DMS 273 treated with DMSO at 0.1 percent for 48 hours (cell line): ENCODE results near the gene WDR88.
"Not testable (repeated sequence)": the region's sequence is repeated elsewhere in the genome, so short reads cannot be mapped to it uniquely, and the experiment has no call there.

ENCODE experiments used
- DNase-seq: peaks from one replicate; lab custom pipeline; 2025; lab: John Stamatoyannopoulos, UW

The WDR88 gene

DNA sequence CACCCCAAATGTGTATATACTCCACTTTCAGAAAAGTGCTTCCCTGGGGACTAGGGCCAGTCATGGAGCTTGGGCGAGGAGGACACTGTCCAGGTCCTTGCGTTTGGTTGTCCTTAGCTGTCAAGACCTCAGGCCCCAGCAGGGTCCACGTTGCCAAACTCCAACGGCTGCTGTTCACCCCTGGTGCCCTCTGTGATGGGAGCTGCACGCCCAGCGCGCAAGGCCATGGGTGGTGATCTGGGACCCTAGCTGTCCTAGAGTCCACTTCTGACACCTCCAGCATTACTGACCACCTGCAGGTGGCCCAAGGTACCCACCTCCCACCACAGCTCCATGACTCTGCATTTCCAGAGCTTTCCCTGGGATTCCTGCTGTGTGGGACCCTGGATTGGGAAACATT is 66.3 kb downstream of the WDR88 start:
- DNase-seq = no peak

DNA sequence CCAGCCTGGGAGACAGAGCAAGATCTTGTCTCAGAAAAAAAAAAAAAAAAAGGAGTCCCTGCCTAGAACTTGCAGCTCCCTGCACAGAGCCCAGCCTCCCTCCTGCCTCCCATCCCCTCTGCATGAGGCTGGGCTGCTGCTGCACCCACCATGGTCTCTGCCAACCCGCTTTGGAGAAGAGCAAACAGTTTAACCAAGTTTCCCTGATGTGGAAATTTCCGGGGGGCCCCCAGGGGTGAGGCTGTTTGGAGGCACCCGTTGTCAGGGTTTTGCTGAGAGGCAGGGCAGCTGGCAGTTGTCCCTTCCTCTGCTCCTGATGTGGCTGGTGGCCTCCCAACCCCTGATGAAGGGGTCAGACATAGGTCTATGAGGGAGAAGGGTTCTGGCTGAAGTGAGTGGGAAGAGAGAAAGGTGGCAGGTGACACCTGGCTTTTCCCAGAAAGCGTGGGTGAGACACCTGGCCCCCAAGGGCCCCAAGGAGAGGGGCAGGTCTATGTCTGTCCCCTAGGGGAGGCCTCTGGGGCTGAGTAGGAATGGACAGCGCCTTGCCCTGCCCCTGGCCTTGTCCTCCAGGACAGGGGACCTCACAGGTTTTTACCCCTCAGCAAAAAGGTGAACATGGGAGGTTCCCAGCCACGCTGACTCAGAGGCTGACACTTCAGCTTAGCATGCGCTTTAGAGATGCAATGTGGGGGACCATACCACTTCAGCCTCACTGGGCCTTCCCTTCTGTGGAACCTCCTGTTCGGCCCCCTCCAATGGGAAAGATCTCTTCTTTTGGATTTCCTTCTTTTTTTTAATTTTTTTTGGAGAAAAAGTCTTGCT is 67.7 kb downstream of the WDR88 start:
- DNase-seq = no peak

DNA sequence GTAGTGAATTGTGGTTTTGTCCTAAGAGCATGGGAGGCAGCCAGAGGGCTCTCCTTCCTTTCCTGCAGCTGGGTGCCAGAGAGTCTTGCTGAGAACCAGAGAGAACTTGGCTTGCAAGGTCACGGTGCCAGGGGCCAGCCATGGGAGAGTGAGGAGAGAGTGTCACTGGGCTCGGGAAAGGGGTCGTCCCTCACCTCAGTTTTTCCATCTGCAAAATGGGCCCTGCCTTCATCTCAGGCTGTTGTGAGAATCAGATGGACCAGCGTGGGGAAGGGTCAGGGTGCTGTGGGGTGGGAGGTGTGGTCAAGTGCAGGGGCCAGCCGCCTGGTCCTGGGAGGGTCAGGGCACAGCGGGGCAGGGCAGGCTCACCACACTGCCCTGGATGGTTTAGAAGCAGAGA is 69.6 kb downstream of the WDR88 start:
- DNase-seq = no peak

DNA sequence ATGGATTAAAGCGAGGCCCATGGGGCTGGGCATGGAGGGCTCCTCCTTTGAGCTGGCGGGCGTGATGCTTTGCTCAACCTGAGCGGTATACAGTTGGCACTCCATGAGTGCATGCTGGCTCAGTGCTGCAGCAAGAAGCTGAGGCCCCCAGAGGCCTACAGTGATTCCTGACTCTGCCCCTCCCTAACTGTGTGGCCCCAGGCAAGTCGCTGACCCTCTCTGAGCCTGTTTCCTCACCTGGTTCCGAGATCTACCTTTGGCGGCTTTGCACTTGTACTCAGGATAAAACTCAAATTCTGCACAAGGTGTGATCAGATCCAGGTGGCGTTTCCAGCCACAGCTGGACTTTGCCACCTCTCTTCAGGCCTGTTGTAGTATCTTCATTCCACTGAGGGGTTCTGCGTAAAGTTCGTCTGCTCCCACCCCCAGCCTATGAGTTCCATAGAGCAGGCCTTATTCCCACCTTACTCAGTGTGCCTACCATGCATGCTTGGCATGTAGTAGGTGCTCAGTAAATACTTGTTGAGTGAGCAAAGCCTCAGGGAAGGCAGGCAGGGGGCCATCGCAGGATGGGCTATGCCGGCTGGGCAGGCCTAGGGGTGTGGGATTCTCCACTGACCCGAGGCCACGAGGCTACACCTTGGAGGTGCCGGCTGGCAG is 70.1 kb downstream of the WDR88 start:
- DNase-seq = no peak

DNA sequence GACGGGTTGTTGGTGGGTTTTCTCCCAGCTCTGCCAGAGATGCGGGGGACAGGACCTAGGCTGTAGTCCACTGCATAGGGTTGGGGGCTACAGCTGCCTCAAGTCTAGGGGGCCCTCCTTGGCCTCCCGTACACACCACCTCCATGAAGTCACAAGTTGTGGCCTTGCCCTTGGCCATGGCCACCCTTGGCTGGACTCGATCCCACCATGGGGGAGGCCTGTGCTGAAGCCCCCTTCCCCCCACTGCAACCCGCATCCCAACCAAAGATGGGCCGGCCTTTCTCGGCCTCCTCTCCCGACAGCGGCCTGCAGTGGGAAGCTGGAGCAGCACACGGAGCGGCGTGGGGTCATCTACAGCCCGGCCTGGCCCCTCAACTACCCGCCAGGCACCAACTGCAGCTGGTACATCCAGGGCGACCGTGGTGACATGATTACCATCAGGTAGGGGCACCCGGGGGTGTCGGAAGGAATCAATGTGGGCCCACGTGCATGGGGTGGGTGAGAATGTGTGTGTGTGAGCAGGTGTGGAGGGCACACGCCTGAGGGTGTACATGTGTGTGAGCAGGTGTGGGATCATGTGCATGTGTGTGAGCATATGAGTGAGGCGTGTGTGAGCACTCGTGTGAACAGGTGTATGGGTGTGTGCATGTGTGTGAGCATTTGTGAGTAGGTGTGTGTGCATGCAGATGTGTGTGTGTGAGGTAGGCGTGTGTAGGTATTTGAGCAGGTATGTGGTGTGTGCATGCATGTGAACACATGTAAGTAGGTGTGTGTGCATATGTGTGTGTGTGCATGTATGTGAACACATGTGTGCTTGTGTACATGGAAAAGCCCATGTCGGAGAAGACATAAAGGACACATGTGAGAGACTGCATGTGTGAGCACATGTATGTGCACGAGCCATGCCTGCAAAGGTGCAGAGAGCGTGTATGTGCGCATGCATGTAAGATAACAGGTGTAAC is 70.9 kb downstream of the WDR88 start:
- DNase-seq = no peak

DNA sequence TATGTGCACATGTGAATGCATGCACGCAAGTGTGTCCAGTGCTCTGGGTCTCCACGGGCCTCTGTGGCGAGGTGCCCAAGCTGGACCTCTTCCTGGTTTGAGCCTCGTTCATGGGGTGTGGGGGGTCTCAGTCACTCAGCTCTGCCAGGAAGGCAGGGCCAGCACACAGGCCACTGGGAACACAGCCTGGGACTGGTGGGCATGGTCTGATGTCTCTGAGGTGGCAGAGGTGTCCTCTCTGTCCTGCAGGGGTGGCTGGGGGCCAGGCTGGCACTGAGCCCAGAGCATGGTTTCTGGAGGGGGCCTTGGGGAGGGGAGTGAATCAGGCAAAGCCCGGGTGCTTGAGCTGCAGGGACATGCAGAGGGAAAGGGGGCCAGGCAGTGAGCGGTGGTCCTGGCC is 71.6 kb downstream of the WDR88 start:
- no peak for DNase-seq

DNA sequence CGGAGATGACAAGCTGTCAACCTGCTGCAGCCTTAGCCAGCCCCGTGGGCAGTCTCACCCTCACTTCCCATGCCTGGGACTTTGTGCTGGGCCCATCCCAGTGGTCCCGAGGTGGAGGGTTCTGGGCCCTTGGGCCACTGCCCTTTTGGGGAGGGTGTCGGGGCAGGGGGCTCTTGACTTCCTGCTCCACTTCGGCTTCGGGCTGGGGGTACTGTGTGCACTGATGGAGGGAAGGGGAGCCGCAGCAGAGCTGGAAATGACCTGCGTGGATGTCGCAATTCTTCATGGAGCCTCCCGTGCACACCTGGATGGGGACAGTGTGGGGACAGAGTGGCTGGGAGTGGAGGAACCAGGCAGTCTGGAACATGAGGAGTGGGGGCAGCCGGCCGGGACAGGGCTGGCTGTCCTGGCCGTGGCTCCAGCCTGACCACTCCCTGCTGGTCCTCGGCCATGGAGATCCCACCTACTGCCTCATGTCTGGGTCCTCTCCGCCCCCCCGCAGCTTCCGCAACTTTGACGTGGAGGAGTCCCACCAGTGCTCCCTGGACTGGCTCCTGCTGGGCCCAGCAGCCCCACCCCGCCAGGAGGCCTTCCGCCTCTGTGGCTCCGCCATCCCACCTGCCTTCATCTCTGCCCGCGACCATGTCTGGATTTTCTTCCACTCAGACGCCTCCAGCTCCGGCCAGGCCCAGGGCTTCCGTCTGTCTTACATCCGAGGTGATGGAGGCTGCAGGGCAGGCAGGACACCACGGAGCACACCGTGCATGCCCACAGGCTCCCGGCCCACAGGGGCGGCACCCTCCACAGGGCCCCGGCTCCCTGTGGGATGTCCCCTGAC is 72.4 kb downstream of the WDR88 start:
- no peak for DNase-seq

DNA sequence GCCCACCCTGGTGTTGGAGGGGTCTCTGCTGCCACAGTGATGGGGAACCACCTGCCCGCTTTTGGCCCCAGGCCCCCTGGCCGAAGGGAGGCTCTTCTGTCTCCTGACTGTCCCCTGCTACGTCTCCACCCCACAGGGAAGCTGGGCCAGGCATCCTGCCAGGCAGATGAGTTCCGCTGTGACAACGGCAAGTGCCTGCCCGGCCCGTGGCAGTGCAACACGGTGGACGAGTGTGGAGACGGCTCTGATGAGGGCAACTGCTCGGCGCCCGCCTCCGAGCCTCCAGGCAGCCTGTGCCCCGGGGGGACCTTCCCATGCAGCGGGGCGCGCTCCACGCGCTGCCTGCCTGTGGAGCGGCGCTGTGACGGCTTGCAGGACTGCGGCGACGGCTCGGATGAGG is 73.2 kb downstream of the WDR88 start:
- DNase-seq = no peak

DNA sequence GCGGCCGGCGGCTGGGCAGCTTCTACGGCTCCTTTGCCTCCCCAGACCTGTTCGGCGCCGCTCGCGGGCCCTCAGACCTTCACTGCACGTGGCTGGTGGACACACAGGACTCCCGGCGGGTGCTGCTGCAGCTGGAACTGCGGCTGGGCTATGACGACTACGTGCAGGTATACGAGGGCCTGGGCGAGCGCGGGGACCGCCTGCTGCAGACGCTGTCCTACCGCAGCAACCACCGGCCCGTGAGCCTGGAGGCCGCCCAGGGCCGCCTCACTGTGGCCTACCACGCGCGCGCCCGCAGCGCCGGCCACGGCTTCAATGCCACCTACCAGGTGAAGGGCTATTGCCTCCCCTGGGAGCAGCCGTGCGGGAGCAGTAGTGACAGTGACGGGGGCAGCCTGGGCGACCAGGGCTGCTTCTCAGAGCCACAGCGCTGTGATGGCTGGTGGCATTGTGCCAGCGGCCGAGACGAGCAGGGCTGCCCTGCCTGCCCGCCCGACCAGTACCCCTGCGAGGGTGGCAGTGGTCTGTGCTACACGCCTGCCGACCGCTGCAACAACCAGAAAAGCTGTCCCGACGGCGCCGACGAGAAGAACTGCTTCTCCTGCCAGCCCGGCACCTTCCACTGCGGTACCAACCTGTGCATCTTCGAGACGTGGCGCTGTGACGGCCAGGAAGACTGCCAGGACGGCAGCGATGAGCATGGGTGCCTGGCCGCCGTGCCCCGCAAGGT is 73.8 kb downstream of the WDR88 start:
- no peak for DNase-seq

DNA sequence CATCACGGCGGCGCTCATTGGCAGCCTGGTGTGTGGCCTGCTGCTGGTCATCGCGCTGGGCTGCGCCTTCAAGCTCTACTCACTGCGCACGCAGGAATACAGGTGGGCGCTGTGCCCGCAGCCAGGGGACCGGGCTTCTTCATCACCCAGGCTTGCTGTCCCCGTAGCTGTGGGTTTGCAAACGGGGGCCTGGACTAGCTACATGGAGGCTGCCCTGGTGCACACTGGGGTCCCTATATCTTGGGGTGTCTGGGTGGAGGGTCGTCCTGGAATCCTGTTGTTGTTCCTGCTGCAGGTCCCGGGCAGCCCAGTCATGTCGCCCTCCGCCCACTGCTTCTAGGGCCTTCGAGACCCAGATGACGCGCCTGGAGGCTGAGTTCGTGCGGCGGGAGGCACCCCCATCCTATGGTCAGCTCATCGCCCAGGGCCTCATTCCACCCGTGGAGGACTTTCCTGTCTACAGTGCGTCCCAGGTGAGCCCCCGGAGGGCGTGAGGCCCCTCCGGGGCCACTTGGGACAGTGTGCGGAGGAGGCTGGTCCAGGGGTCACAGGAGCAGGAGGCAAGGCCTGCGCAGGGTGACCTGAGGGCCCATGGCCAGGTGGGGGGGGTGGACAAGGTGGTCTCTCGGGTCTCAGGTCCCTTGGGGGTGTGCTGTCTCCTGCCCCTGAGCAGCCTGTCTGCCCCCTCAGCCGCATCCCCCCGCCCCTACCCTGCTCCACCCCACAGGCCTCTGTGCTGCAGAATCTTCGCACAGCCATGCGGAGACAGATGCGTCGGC is 74.5 kb downstream of the WDR88 start:
- no peak for DNase-seq

DNA sequence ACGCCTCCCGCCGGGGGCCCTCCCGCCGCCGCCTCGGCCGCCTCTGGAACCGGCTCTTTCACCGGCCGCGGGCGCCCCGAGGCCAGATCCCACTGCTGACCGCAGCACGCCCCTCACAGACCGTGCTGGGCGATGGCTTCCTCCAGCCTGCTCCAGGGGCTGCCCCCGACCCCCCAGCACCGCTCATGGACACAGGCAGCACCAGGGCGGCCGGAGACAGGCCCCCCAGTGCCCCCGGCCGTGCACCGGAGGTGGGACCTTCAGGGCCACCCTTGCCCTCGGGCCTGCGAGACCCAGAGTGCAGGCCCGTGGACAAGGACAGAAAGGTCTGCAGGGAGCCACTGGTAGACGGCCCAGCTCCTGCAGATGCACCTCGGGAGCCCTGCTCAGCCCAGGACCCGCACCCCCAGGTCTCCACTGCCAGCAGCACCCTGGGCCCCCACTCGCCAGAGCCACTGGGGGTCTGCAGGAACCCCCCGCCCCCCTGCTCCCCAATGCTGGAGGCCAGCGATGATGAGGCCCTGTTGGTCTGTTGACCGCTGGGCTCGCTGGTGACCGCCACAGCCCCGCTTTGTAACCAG is 75.2 kb downstream of the WDR88 start:
- no peak for DNase-seq

DNA sequence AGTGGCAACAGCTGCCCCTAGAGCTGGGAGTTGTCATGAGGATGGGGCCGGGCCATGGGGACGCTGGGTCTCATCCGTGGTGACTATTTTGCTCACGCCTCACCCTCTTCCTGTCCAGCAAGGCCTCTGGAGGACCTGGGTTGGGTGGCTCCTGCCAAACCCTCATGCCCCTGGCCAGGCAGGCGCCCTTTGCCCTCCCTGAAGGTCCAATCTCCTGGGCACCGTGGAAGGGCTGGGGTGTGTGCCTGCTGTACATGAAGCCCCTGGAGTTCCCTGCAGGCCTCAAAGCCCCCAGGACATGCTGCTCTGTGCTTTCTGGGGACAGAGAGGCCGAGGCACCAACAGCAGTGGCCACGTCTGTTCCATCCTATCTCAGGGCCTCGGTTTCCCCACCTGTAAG is 76.0 kb downstream of the WDR88 start:
- no peak for DNase-seq

DNA sequence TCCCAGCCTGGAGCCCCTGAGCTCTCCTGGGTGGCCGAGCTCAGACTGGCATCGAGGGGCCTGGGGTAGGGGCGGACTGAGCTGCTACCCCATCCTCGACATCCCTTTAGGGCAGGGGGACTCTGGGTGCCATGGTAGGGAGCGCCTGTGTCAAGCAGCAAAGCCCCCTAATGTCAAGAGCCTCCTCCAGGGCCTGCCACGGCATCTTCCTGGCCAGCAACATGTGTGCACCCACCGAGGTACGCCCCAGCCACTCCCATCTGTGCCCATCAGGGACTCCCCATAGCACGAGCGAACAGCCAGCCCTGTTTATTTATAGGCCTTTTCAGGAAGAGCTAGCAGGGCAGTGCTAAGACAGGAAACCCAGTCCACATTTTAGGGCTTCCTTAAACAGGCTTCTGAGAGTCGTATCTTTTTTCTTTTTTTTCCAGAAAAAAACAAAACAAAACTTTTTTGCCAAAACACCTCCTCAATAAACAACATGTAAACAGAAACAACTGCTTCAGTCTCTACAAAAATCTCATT is 76.5 kb downstream of the WDR88 start:
- no peak for DNase-seq

DNA sequence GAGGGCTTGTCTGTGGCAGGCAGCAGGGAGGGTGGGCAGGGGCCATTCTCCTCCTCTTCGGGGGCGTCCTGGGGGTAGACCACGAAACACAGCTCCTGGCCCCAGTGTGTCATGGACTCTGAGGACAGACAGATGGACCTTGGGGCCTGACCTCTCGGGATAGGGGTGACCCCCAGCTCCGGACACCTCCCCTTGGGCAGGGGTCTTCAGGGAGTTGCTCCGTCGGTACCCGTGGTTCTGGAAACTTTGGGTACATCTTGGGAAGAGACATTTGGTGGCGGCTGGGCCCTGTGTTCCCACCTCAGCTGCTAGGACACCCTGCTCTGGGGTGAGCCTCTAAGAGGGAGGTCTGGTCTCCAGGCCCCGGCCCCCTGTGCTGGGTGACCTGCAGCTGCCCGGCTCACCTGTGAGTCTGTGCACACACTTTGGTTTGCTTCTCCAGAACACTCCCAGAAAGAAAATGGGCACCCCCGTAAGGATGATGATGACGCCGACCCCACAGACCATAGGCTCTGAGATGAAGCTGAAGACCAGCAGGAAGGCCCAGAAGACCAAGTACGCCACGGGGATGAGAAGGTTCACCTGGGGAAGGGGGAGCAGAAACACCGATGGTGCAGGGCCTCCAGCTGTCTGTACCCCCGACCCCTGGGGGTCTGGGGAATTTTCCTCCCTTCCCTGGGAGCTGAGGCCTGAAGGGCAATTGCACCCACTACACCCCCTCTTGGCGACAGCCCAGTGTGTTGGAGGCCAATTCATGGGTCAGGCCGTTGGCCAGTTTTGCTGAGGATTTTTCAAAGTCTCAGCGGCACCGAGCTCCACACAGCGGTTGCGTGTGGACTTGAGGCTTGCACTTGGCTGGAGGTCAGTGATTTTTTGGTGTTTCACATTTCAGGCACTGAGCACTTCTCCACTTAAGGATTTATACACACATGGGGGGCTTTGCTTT is 77.3 kb downstream of the WDR88 start:
- DNase-seq = no peak

DNA sequence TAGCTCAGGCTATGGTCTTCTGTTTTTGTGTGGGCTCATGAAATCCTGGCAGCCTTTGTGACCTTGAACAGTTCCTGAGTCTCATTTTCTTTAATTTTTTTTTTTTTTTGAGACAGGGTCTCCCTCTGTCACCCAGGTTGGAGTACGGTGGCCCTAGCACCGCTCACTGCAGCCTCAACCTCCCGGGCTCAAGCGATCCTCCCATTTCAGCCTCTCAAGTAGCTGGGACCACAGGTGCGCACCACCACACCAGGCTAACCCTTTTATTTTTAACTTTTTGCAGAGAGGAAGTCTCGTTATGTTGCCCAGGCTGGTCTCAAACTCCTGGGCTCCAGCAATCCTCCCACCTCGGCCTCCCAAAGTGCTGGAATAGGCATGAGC is 77.9 kb downstream of the WDR88 start:
- DNase-seq = not testable (repeated sequence)

DNA sequence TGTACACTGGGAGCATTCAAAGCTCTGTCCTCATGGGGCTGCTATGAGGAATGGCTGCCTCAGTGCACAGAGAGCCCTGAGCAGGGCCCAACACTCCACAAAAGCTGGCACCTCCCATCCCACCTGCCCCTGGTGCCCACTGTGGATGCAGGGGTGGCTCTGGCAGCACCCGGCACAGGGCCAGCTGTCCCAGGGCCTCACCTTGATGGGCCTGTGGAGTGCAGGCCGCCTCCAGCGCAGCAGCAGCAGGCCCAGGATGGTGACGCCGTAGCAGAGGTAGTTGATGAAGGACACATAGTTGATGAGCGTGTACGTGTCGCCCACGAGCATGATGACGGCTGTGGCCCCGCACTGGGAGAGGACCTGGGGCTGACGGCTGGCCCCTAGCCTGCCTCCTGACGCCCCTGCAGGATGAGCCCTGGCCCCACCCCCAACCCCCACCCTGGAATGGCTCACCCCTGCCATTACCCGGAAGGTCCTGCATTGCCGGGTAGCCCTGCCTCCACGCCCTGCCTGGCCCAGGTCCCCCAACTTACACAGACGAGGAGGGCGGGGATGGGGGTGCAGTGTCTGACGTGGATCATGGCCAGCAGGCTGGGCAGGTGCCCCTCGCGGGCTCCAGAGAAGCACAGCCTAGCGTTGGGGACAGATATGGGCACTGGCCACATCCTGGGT is 78.5 kb downstream of the WDR88 start:
- no peak for DNase-seq

DNA sequence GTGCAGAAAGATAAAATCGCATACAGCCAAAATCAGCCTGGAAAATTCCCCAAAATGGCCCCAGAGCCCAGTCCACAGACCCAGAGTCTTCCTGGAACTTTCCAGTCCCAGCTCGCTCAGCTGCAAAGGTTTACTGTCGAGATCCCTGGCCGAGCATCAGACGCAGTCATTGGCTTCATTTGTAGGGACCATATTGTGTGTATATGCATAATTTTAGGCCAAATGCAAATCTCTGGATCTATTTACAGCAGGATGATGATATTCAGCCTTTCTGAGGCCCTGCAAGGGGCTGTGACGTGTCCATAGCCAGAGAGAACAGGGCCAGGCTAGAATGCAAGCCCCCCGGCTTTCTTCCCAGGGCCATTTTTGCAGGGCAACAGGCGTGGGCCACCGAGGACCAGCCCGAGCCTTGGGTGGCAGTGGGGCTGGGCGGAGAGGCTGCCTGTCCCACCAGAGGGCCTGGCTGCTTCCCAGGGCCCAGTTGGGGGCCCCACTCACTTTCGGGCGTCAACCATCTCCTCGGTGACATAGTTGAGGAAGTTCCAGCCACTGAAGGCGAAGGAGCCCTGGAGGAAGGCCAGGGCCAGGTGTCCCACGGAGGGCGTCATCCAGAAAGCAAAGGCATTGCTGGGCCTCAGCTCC is 80.0 kb downstream of the WDR88 start:
- DNase-seq = no peak
